HK-2 (cell line): Measurements from ENCODE around the gene SPO11.
"Not testable (repeated sequence)": the region's sequence is repeated elsewhere in the genome, so short reads cannot be mapped to it uniquely, and the experiment has no call there.

ENCODE experiments used
- DNase-seq: peaks from one replicate; pipeline ENCODE4 v3.0.0-alpha.2; 2018; ENCODE audit not compliant: unreplicated experiment

Gene SPO11

DNA sequence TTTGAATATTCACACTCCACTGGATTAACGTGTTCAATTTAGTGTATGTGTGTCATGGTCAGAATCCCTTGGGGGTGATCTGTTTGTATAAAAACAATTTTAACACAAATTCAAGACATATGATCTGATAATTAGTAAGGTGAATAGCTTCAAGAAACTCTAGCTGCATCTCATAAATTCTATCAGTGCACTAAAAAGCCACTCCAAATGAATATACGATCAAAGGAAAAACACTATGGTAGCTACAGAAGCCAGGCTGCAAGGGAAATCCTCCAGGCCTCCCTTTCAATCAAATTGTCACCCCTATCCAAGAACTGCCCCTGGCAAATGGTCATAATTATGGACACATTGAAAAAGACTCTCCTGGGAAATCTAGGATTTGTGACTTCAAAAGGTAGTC is 12.1 kb downstream of the SPO11 start:
- DNase-seq: no peak

DNA sequence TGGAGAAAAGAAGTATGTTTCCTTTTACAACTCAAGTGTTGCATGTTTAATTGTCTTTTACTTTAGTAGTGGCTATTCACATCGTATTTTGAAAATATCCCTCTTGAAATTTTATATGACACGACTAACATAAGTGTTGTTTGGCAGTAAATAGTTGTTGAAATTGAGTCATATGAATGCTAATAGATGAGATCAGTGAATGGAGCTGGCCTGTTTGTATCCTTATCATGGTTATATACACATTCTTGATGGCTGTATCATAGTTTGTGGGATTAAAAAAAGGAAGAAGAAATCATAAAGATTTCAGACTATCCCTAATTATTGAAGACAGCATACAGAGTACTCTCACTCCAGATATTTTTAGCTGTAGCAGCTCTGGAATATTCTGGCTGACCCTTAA is 13.2 kb downstream of the SPO11 start:
- no peak for DNase-seq

DNA sequence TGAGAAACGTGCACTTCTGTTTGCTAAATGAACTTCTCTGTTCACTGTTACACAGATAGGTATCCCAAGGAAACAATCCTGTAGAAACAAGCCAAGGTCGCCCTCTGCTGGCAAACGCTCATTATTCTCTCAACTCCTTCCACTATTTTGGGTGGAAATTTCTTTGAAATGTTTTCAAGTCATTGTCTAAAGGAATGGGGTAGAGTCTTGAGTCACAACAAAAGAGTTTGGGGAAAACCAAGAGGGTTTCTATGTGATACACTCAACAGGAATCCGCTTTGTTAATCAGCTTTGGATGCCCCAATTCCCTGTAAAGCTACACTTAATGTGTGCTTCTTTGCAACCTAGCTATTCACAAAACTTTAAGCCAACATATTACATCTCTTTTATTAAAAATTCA is 16.9 kb downstream of the SPO11 start:
- peak; percentile 65 for DNase-seq

DNA sequence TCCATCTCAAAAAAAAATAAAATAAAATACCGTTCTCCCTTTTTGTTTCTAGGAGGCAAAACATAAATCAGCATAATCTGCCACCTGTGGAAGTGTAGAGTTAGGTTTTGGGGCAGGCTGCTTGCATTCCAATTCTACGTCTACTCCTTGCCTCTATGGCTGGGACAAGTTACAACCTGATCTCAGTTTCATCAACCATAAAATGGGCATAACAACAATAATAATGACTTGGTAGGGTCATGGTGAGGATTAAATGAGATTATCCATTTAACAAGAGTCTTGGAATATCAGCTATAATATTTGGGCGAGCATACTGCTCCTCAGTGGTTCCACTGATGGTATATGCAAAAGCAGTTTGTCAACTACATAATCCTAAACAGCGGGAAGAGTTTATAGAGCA is 17.8 kb downstream of the SPO11 start:
- no peak for DNase-seq

DNA sequence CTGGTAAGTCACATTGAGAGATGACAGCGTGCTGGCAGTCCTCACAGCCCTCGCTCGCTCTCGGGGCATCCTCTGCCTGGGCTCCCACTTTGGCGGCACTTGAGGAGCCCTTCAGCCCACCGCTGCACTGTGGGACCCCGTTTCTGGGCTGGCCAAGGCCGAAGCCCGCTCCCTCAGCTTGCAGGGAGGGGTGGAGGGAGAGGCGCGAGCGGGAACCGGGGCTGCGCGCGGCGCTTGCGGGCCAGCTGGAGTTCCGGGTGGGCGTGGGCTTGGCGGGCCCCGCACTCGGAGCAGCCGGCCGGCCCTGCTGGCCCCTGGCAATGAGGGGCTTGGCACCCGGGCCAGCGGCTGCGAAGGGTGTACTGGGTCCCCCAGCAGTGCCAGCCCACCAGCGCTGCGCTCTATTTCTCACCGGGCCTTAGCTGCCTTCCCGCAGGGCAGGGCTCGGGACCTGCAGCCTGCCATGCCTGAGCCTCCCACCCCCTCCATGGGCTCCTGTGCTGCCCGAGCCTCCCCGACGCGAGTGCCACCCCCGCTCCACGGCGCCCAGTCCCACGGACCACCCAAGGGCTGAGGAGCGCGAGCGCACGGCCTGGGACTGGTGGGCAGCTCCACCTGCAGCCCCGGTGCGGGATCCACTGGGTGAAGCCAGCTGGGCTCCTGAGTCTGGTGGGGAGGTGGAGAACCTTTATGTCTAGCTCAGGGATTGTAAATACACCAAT is 18.8 kb downstream of the SPO11 start:
- DNase-seq: not testable (repeated sequence)

DNA sequence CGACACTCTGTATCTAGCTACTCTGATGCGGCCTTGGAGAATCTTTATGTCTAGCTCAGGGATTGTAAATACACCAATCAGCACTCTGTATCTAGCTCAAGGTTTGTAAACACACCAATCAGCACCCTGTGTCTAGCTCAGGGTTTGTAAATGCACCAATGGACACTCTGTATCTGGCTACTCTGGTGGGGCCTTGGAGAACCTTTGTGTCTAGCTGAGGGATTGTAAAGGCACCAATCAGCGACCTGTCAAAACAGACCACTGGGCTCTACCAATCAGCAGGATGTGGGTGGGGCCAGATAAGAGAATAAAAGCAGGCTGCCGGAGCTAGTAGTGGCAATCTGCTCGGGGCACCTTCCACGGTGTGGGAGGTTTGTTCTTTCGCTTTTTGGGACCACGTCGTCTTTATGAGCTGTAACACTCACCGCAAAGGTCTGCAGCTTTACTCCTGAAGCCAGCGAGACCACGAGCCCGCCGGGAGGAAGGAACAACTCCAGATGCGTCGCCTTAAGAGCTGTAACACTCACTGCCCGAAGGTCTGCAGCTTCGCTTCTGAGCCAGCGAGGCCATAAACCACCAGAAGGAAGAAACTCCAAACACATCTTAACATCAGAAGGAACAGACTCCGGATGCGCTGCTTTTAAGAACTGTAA is 19.4 kb downstream of the SPO11 start:
- not testable (repeated sequence) for DNase-seq

DNA sequence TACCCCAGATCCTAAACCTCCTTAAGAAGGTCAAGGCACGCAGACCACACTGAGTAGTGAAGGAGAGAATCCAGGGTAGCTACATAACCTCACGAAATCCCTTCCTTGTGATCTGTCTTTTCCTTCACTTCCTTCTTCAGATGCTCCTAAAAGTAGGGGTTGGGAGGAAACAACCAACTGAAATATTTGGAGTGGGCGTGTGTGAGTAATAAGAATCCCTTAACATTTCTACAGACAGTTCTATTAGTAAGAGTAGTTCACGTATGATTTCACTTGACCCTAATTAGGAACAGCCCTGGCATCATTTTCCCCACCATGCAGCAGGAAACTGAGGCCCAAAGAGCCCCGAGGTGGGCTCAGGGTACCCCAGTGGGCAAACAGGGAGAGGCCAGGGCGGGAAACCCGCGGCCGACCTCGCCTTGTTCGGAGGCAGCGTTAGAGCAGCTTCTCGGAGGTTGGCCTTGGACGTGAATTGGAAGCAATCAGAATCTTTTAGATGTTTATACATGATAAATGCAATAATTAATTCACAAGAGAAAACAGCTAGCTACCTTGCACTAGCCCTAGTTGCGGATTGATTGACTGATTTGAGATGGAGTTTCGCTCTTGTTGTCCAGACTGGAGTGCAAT is 20.6 kb downstream of the SPO11 start:
- no peak for DNase-seq

DNA sequence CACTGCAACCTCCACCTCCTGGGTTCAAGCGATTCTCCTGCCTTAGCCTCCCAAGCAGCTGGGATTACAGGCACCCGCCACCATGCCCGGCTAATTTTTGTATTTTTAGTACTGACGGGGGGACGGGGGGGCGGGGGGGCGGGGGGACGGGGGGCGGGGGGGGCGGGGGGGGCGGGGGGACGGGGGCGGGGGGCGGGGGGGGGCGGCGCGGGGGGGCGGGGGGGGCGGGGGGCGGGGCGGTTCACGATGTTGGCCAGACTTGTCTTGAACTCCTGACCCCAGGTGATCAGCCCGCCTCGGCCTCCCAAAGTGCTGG is 21.1 kb downstream of the SPO11 start:
- not testable (repeated sequence) for DNase-seq

DNA sequence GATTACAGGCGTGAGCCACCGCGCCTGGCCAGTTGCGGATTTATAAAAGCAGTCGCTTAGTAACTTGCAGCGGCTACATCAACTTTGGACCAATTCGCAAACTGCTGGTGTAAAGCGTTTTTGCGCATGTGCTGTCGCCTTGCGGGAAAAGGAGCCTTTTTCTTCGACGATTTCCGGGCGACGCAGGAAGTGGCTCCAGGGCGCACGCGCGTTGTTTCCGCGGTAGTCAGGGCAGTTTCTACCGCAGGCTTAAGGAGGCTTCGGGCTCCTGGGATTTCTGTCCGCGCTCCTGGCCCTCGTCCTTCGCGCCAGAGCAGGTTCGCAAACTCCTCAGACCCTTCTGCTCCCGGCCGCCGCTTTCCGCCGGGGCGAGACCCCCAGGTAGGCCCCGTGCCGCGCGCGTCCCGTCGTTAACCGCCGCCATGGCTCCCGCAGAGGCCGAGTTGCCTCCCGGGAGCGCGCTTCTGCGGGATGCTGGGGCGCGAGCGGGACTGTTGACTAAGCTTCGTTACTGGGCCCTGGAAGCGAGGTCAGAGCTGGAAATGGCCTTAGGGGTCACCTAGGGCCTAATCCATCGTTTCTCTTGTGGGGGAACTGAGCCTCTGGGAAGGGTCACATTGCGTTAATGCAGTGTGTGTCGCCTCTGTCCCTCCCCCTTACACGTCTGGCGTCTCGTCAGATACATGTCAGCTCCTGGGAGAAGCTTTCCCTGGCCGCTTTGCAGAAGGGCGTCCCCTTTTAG is 21.6 kb downstream of the SPO11 start, which contains the start of gene RAE1:
RAE1 (plus strand) TSS at position 214 of the 742 bp plus-strand sequence. CDS start 2,784 bp downstream, outside the sequence.
- peak; percentile 92 for DNase-seq

DNA sequence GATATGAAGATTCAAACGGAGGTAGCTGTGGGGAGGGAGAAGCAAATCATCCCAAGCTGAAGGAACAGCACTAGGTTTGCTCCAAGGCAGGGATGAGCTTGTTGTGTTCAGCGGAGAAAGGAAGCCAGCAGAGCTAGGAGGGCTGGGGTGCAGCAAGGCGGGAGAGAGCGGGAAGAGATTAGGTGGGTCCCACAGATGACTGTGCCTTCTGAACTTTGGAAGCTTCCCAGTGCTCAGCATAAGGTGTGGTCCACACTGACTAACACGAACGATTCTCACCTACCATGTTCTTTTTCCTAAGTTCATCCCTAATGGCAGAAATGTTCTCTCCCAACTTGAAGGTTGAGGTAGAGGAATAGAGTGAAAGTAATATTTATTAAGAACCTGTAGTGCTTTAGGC is 22.7 kb downstream of the SPO11 start:
- no peak for DNase-seq

DNA sequence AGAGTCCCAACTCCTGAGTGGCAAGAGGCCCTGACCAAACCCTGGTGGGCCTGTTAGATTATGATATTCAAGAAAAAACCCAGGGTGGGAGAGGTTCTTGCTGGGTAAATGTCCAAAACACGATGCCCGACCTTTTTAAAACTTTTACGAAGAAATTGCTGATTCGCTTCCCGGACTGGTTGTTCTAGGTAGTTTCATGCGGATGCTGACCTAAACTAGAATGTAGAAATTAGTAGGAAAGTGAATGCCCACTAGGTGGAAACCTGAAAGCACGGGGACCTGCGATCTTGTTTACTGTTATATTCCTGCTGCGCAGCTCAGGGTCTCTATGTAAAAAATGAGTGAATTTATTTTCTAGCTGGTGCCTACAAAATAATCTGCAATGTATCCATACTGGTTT is 23.7 kb downstream of the SPO11 start:
- no peak for DNase-seq

DNA sequence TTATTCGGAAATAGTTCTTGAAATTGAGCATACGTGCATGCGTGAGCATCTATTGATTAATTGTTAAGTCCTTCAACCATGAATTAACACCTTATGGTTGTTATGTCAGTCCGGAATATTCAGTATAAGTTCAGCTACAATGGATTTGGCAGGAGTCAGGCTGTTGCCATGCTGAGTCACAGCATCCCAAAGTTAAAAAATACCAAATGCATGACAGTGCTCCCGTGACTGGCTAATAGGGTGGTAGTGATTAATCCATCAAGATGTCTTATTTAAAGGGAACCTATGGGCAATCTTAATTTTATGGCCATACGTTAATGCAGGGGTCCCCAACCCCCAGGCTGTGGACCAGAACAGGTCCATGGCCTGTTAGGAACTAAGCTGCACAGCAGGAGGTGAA is 31.9 kb downstream of the SPO11 start:
- DNase-seq: peak; percentile 22

DNA sequence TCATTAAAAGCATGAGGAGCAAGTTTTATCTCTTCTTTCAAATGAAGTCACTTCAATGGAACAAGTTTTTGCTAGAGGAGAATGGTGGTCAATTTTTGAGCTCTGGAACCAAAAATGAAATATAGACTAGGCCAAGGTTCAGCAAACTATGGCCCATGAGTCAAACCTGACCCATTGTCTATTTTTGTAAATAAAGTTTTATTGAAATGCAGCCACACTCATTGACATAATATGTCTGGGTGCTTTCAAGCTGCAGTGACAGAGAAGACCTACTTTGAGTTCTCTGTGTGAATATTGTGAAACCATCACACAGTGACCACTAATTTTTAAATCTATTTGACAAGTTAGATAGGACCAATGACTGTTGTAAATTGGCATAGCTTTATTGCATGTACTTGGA is 34.8 kb downstream of the SPO11 start:
- no peak for DNase-seq

DNA sequence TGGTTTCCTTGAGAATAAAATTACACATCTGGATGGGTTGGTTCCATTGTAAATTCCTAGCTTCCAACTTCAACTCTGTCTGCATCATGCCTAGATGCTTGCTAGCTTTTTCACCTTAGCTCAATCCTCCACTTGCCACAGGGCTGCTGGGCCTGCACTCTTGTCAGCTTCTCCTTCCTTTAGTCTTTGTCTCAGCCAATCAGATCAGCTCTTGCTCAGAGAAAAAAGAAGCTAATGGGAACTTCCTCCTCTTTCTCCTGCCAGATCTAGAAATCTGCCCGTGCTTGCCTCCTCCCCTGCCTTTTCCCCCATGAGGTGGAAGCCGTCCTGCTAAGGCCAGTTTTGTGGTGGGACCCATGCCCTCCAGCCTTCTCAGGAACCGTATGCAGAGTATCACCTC is 40.0 kb downstream of the SPO11 start:
- no peak for DNase-seq

DNA sequence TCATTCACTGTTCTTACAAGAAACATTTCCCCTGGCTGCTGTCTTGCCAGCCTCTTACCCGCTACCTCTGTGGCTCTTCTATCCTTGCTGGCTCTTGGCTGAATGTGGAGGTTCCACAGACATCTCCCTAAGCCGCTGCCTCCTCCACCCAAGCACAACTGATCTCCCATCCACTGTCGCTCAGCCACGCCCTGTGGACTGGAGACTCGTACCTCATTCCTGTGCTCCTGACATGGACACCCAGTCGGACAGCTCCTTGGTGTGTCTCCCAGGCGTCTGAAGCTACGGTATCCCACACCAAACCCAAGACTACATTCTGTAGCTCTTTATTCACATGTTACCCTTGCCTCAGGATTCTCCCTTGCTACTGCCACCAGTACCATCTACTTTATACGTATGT is 40.7 kb downstream of the SPO11 start:
- DNase-seq: no peak

DNA sequence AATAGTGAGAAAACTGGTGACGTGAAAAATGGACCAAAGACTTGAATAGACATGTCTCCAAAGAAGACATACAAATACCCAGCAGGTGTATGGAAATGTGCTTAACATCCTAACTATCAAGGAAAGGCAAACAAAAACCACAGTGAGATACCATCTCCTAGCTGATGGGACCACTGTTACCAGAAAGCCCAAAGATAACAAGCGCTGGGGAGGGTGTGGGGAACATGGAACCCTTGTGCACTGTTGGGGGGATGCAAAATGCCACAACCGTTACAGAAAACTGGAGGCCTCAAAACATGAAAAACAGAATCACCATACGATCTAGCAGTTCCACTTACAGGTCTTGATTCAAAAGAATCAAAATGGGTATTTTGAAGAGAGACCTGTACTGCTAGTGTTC is 41.8 kb downstream of the SPO11 start:
- DNase-seq: no peak

DNA sequence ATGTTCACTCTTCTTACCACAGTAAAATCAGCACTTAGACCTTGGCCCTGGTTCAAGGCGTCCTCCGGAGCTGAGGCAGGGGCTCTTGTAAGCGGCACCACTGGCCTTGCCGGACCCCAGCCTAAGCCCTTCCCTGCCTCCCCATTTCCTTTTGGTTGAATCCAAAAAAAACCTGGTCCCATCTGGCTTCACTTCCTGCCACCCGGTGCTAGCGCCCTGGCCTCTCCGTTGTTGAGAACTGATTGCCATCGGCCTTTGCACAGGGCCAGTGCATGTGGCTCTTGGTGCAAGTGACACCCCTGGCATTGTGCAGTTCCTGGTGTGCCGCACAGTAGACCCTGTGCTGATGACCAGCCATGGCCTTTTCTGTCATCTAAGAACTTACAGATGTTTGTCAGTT is 42.6 kb downstream of the SPO11 start:
- no peak for DNase-seq

DNA sequence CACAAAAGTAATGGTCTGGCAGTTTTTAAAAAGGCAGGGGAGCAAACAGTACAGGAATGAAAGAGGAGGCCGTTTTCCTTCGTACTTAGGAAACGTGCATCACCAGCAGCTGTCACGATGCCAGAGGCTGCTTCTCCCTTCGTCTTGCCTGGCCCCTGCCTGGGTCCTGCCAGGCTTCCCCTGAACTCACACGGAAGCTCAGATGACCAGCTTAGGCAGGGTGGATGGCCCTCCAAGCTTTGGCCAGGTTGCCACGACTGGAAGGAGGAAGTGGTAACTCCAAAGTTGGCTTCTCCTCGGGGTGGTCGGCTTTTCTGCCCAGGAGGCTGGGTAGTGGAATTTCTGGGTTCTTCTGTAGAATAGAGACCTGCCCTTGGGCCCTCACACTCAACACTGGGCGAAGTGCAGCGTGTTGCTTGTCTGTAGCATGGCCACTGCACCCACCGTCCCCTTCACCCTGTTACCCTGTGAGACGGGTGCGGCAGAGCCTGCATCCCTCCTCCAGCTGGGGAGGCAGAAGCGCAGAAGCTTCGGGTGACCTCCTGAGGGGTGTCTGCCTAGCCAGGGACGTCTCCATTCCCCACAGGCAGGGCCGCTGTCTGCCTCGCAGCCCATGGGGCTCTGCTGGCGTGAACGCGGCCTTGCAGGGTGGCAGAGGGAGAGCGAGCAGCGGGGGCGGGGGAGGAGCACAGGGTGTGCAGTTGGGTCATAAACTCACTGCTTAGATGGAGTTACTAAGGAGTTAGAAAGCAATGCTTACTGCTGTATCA is 43.2 kb downstream of the SPO11 start:
- DNase-seq: no peak

DNA sequence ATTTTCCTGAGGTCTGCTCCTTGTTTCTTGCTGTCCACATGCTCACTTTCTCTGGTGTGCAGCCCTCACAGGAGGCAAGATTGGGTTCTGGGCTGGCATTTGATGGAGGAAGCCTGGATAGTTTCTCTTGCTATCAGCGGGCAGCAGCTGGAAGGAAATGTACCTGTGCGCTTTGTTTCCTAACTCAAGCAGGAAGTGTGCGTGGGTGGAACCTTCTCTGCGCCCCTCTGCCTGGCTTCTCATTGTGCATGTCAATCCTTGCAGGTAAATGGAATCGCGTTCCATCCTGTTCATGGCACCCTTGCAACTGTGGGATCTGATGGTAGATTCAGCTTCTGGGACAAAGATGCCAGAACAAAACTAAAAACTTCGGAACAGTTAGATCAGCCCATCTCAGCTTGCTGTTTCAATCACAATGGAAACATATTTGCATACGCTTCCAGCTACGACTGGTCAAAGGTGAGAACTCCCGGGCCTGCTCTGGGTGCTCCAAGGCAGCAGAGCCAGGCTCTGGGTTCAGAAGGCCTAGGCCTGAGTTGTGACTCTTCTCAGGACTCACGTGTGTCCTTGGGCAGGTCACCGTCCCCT is 44.8 kb downstream of the SPO11 start:
- DNase-seq: no peak

DNA sequence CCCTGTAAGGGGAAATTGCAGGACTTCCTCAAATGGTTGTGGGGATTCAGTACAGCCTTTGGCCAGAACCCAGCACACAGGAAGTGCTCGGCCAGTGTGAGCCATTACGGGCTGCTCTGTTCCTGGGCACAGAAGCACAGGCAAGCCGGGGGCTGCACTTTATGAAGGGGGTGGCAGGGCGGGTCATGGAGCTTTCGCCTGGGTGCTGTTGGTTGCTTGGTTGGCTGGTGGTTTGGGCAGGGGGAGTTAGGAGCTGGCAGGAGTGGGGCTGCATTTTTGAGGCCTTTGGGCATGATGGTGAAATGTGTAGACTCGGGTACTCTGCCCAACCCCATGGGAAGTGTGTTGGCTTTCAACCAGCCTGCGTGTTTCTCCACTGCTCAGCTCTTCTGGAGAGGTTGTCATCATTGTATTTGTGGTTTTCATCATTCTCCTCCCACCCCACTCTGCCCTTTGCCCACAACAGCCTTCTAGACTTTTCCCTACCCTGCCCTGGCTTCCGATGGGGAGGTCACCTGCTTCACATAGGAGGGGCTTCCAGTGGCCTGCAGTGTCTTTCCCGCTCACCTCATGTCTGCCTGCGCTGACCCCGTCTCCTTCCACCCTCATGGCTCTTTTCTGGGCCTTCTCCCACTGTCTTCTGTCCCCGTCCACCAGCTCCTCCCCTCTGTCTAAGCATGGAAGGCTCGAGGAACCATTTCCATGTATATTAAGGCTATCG is 45.5 kb downstream of the SPO11 start:
- DNase-seq: no peak
